ENCODE measurements around the gene SFSWAP.

SFSWAP gene

DNA sequence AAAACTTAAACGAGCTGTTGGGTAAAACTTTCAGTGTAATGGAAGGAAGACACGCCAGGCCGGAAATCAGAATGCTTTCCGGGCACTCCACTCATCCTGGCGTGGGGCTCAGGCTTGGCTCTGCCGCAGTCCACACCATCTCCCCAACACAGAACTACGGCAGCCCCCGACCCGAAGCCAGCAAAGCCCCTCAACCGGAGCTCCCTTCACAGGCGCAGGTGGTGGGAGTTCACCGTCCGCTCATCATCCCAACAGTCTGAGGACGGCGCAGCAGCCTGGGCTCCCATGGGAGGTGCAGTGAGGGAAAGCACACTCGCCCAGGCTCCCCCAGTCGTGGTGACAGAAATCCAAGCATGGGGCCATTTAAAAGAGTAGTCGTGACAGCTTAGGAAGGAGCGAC, 106.4 kb downstream of the SFSWAP start:
- Histone ChIP-seq H3K27me3 (ENCODE audit: insufficient read depth, poor library complexity, severe bottlenecking) (no peaks in the 10 kb centered on the region), H3K27ac (replicated peaks) (no peak overlapping the region), H3K4me3 (replicated peaks; ENCODE audit: insufficient read depth, low read length) (no peak overlapping the region)
- TF ChIP-seq CTCF (IDR thresholded peaks at IDR 0.05; ENCODE audit: insufficient read depth, low read length) (no peak), POLR2AphosphoS5 (IDR thresholded peaks at IDR 0.05; ENCODE audit: low read depth) (no peak), GABPA (IDR thresholded peaks at IDR 0.05; ENCODE audit: low read depth) (no peak), SPI1 (IDR thresholded peaks at IDR 0.05; ENCODE audit: borderline replicate concordance, low read depth) (no peak)
- TF ChIP-seq, protein P1, sequence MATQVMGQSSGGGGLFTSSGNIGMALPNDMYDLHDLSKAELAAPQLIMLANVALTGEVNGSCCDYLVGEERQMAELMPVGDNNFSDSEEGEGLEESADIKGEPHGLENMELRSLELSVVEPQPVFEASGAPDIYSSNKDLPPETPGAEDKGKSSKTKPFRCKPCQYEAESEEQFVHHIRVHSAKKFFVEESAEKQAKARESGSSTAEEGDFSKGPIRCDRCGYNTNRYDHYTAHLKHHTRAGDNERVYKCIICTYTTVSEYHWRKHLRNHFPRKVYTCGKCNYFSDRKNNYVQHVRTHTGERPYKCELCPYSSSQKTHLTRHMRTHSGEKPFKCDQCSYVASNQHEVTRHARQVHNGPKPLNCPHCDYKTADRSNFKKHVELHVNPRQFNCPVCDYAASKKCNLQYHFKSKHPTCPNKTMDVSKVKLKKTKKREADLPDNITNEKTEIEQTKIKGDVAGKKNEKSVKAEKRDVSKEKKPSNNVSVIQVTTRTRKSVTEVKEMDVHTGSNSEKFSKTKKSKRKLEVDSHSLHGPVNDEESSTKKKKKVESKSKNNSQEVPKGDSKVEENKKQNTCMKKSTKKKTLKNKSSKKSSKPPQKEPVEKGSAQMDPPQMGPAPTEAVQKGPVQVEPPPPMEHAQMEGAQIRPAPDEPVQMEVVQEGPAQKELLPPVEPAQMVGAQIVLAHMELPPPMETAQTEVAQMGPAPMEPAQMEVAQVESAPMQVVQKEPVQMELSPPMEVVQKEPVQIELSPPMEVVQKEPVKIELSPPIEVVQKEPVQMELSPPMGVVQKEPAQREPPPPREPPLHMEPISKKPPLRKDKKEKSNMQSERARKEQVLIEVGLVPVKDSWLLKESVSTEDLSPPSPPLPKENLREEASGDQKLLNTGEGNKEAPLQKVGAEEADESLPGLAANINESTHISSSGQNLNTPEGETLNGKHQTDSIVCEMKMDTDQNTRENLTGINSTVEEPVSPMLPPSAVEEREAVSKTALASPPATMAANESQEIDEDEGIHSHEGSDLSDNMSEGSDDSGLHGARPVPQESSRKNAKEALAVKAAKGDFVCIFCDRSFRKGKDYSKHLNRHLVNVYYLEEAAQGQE (IDR thresholded peaks at IDR 0.05; ENCODE audit: insufficient replicate concordance, low read depth): no peak
- no peak for DNase-seq (ENCODE audit: low read depth in 1 of 2, low spot score in 1 of 2)

GRCh38 chr12:131818821-131819585, 108.1 kb downstream of the SFSWAP start:
- Histone ChIP-seq H3K4me3 (replicated peaks; ENCODE audit: insufficient read depth, low read length) (no peak overlapping the region), H3K27me3 (ENCODE audit: insufficient read depth, poor library complexity, severe bottlenecking) (no peaks in the 10 kb centered on the region), H3K27ac (replicated peaks) (peak overlapping the region; percentile 37)
- peak; percentile 74 to 90 for DNase-seq (ENCODE audit: low read depth in 1 of 2, low spot score in 1 of 2)
- TF ChIP-seq SPI1 (IDR thresholded peaks at IDR 0.05; ENCODE audit: borderline replicate concordance, low read depth): peak; percentile 17; the same call in 1 of the 2 replicates
- TF ChIP-seq POLR2AphosphoS5 (IDR thresholded peaks at IDR 0.05; ENCODE audit: low read depth): no peak
- TF ChIP-seq, protein P1 (IDR thresholded peaks at IDR 0.05; ENCODE audit: insufficient replicate concordance, low read depth): no peak

DNA sequence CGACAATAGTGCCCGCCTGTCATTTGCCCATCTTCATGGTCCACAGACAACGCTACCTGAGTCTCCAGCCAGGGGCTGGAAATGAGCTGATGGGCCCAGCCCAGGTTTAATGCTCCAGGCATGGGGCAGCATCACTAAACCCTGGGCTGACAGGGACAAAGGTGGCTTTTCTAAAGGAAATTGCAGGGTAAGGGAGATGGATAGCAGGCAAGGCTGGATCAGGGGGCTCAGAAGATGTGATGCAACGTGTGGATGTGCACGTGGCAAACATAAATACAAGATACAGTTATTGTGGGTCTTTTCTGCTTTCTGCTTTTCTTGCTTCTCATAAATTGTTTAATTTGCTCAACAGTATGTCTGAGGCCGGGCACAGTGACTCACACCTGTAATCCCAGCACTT, 113.6 kb downstream of the SFSWAP start:
- Histone ChIP-seq H3K4me3 (replicated peaks; ENCODE audit: insufficient read depth, low read length) (no peak overlapping the region), H3K27ac (replicated peaks) (no peak overlapping the region), H3K27me3 (ENCODE audit: insufficient read depth, poor library complexity, severe bottlenecking) (peaks cover 24% of the 10 kb centered on the region)
- DNase-seq (ENCODE audit: low read depth in 1 of 2, low spot score in 1 of 2): no peak
- TF ChIP-seq POLR2AphosphoS5 (IDR thresholded peaks at IDR 0.05; ENCODE audit: low read depth): no peak

GRCh38 chr12:131825146-131825892, 114.4 kb downstream of the SFSWAP start:
- DNase-seq (ENCODE audit: low read depth in 1 of 2, low spot score in 1 of 2): no peak
- Histone ChIP-seq H3K4me3 (replicated peaks; ENCODE audit: insufficient read depth, low read length) (no peak overlapping the region), H3K27ac (replicated peaks) (no peak overlapping the region), H3K27me3 (ENCODE audit: insufficient read depth, poor library complexity, severe bottlenecking) (peaks cover 31% of the 10 kb centered on the region)
- no peak for TF ChIP-seq CTCF (IDR thresholded peaks at IDR 0.05; ENCODE audit: insufficient read depth, low read length)
- TF ChIP-seq, protein P1 (IDR thresholded peaks at IDR 0.05; ENCODE audit: insufficient replicate concordance, low read depth): no peak
- TF ChIP-seq POLR2AphosphoS5 (IDR thresholded peaks at IDR 0.05; ENCODE audit: low read depth): no peak
- no peak for TF ChIP-seq SPI1 (IDR thresholded peaks at IDR 0.05; ENCODE audit: borderline replicate concordance, low read depth)
- no peak for TF ChIP-seq GABPA (IDR thresholded peaks at IDR 0.05; ENCODE audit: low read depth)

All from HL-60 (cell line).